ENCODE results near the gene CDK5RAP1. TPM values are rescaled to one million over a fixed set of nuclear protein-coding genes. Genes with fewer than 3 reads are reported as not detected.

The CDK5RAP1 gene
- polyA plus RNA-seq, 1 donor (not counting 4 experiments of a cell fraction or from before 2014, with no cell fraction given): 34.0 TPM

GRCh38 chr20:33373735-33374605 lies 27.3 kb downstream of the CDK5RAP1 start:
- FAIRE-seq (peak; percentile 36), DNase-seq (ENCODE audit: low read depth, low spot score) (no peak)
- H3K9ac ChIP-seq (ENCODE audit: control insufficient read depth, extremely low read depth, insufficient read depth, low read length): peak overlapping the region; percentile 9
- peaks cover 16 to 26% of the 10 kb centered on the region in 2 experiments for H3K36me3 ChIP-seq (ENCODE audit: control insufficient read depth in 2 of 2, extremely low read depth in 1 of 2, insufficient read depth in 2 of 2, low read length in 2 of 2)
- H3K27me3 ChIP-seq (ENCODE audit: control insufficient read depth, extremely low read depth, insufficient read depth, low read length): no peaks in the 10 kb centered on the region
- no peaks in the 10 kb centered on the region for H3K9me1 ChIP-seq (ENCODE audit: control insufficient read depth, extremely low read depth, insufficient read depth, low read length)
- H3K4me1 ChIP-seq (ENCODE audit: control insufficient read depth, extremely low read depth, insufficient read depth, low read length): peaks cover 20% of the 10 kb centered on the region
- dilution Hi-C loops (cut with MboI; ENCODE audit: extremely low pct_ligation_motif_present, low sequenced_read_pairs): no loop called here
- no peaks in the 10 kb centered on the region for H3K79me2 ChIP-seq (ENCODE audit: control insufficient read depth, insufficient read depth, low read length)
- no peaks in the 10 kb centered on the region for H3K9me3 ChIP-seq (ENCODE audit: control insufficient read depth, low read depth, low read length)
- TF ChIP-seq EZH2 (IDR thresholded peaks at IDR 0.05; ENCODE audit: low read length) (no peak), CTCF (optimal IDR thresholded peaks at IDR 0.05 in 1 of 3, IDR thresholded peaks at IDR 0.05 in 1 of 3, conservative IDR thresholded peaks at IDR 0.05 in 1 of 3; ENCODE audit: extremely low read depth in 1 of 3, insufficient read depth in 2 of 3, low read length in 3 of 3) (no peak)
- H2AFZ ChIP-seq (ENCODE audit: control insufficient read depth, low read length): no peak overlapping the region
- H4K20me1 ChIP-seq (ENCODE audit: control insufficient read depth, extremely low read depth, insufficient read depth, low read length): no peaks in the 10 kb centered on the region
- H3K27ac ChIP-seq (ENCODE audit: control insufficient read depth, insufficient read depth, low read length): peak overlapping the region; percentile 80
- no peak overlapping the region for H3K4me2 ChIP-seq (ENCODE audit: control insufficient read depth, extremely low read depth, insufficient read depth, low read depth, low read length)
- H3K4me3 ChIP-seq (ENCODE audit: control insufficient read depth in 2 of 3, extremely low read depth in 1 of 3, insufficient read depth in 2 of 3, low read depth in 1 of 3, low read length in 3 of 3): no peak overlapping the region

- Histone ChIP-seq H4K20me1 (ENCODE audit: control insufficient read depth, extremely low read depth, insufficient read depth, low read length) (no peaks in the 10 kb centered on the region), H3K9me1 (ENCODE audit: control insufficient read depth, extremely low read depth, insufficient read depth, low read length) (no peaks in the 10 kb centered on the region), H3K4me3 (ENCODE audit: control insufficient read depth in 2 of 3, extremely low read depth in 1 of 3, insufficient read depth in 2 of 3, low read depth in 1 of 3, low read length in 3 of 3) (no peak overlapping the region), H3K79me2 (ENCODE audit: control insufficient read depth, insufficient read depth, low read length) (no peaks in the 10 kb centered on the region), H3K9me3 (ENCODE audit: control insufficient read depth, low read depth, low read length) (no peaks in the 10 kb centered on the region), H3K4me1 (ENCODE audit: control insufficient read depth, extremely low read depth, insufficient read depth, low read length) (peaks cover 20% of the 10 kb centered on the region), H3K4me2 (ENCODE audit: control insufficient read depth, extremely low read depth, insufficient read depth, low read depth, low read length) (peak overlapping the region; percentile 77), H2AFZ (ENCODE audit: control insufficient read depth, low read length) (no peak overlapping the region), H3K27ac (ENCODE audit: control insufficient read depth, insufficient read depth, low read length) (peak overlapping the region; percentile 80), H3K36me3 (ENCODE audit: control insufficient read depth in 2 of 2, extremely low read depth in 1 of 2, insufficient read depth in 2 of 2, low read length in 2 of 2) (peaks cover 15 to 23% of the 10 kb centered on the region in 2 experiments), H3K9ac (ENCODE audit: control insufficient read depth, extremely low read depth, insufficient read depth, low read length) (peak overlapping the region; percentile 45), H3K27me3 (ENCODE audit: control insufficient read depth, extremely low read depth, insufficient read depth, low read length) (no peaks in the 10 kb centered on the region)
- DNase-seq (ENCODE audit: low read depth, low spot score) (no peak), FAIRE-seq (no peak)
- no peak for TF ChIP-seq EZH2 (IDR thresholded peaks at IDR 0.05; ENCODE audit: low read length)
- no peak for TF ChIP-seq CTCF (optimal IDR thresholded peaks at IDR 0.05 in 1 of 3, IDR thresholded peaks at IDR 0.05 in 1 of 3, conservative IDR thresholded peaks at IDR 0.05 in 1 of 3; ENCODE audit: extremely low read depth in 1 of 3, insufficient read depth in 2 of 3, low read length in 3 of 3)
- dilution Hi-C loops (cut with MboI; ENCODE audit: extremely low pct_ligation_motif_present, low sequenced_read_pairs): no loop called here
Measured at GRCh38 chr20:33372993-33373441, 28.3 kb downstream of the CDK5RAP1 start.
